Left ventricle myocardium inferior (tissue), 1 donor: ENCODE data around the gene KLHL18. TPM values are rescaled to one million over a fixed set of nuclear protein-coding genes. Genes with fewer than 3 reads are reported as not detected.

Experiments
- DNase-seq: peaks from one replicate; pipeline ENCODE4 v3.0.0-alpha.2; 2020
- H3K27ac ChIP-seq: fragments of 200-600 bp; replicated peaks from 2 replicates; pipeline ENCODE4 v1.8.0; 2021
- H3K27me3 ChIP-seq: fragments of 200-600 bp; 2 replicates; pipeline ENCODE4 v1.8.0; 2021; ENCODE audit warnings: low read depth
- H3K36me3 ChIP-seq: fragments of 200-600 bp; 2 replicates; pipeline ENCODE4 v1.8.0; 2021
- H3K4me1 ChIP-seq: fragments of 200-600 bp; 2 replicates; pipeline ENCODE4 v1.8.0; 2021
- H3K4me3 ChIP-seq: fragments of 200-600 bp; 2 replicates; pipeline ENCODE4 v1.8.0; 2021; ENCODE audit warnings: mild to moderate bottlenecking, moderate library complexity
- H3K9me3 ChIP-seq: fragments of 200-600 bp; replicated peaks from 2 replicates; pipeline ENCODE4 v1.8.0; 2021
- intact Hi-C: fragments of 100-400 bp; cut with micrococcal nuclease; formaldehyde crosslinking; loops from one replicate; pipeline ENCODE4 v1.11.0; 2022
- total RNA-seq: library from RNA; stranded (reverse); fragmentation: NEBNext Ultra II Directional; extraction: Animal tissue kit (Norgen Biotek cat#: 25700); gene quantifications from one replicate; pipeline ENCODE4 v1.2.1, GENCODE V29; 2021
- TF ChIP-seq, protein P1 (sequence below): fragments of 200-600 bp; IDR thresholded peaks from 2 replicates; pipeline ENCODE4 v1.8.0; 2021; ENCODE audit warnings: antibody characterized with exemption, mild to moderate bottlenecking, borderline replicate concordance
- donor health status: DM: no; HTN: yes; CAD: no; lungs with severe emphysema.

Gene KLHL18
- total RNA-seq, 1 donor from 2014 or later = 54.7 TPM

DNA sequence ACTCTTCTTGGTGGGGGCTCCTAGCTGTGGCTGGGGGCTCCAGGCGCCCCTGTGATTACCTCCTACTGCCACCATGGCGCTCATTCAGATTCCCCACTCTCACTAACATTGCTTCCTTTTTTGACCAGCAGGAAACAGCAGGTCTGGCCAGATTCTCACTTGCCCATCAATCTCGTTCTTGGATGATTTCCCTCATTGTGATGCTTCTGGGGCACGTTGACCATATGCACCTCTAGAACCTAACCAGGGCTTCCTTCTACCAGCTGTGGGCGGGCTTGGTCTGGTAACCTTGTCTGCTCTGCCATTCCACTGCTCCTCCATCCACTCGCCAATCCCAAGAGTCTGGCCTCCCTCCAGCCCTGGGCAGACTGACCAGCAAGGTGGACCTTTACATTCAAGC, 62.2 kb downstream of the KLHL18 start:
- Histone ChIP-seq H3K27ac (no peak overlapping the region), H3K4me1 (peaks cover 12% of the 10 kb centered on the region), H3K36me3 (peaks cover 45% of the 10 kb centered on the region), H3K9me3 (no peaks in the 10 kb centered on the region), H3K27me3 (no peaks in the 10 kb centered on the region), H3K4me3 (no peak overlapping the region)
- intact Hi-C loops = no loop called here
- DNase-seq = no peak
- TF ChIP-seq, protein P1, sequence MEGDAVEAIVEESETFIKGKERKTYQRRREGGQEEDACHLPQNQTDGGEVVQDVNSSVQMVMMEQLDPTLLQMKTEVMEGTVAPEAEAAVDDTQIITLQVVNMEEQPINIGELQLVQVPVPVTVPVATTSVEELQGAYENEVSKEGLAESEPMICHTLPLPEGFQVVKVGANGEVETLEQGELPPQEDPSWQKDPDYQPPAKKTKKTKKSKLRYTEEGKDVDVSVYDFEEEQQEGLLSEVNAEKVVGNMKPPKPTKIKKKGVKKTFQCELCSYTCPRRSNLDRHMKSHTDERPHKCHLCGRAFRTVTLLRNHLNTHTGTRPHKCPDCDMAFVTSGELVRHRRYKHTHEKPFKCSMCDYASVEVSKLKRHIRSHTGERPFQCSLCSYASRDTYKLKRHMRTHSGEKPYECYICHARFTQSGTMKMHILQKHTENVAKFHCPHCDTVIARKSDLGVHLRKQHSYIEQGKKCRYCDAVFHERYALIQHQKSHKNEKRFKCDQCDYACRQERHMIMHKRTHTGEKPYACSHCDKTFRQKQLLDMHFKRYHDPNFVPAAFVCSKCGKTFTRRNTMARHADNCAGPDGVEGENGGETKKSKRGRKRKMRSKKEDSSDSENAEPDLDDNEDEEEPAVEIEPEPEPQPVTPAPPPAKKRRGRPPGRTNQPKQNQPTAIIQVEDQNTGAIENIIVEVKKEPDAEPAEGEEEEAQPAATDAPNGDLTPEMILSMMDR = no peak

DNA sequence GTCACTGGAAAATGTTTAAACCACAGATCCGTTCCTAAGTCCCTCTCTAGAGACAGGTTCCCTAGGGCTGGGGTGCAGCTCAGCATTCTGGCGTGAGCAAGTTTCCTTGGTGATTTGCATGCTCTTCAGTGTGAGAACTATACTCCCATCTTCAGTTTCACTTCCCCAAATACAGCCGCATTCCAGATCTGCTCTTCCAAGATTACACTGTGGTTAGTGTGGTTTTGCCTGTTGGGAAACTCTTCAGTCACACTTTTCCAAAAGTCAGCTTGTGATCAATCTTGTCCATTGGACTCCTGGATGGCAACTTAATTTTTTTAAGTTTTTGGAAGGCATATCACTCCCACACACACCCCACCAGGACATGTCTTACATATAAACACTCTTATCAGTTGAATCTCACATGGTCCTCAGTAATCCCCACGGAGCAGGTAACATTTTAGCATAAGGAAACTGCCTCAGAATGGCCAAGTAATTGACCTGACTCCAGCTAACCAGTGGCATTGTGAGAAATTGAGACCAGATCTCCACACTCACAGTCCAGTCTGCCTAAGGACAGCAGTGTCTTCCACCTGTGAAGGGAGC, 64.6 kb downstream of the KLHL18 start:
- Histone ChIP-seq H3K36me3 (peaks cover 22% of the 10 kb centered on the region), H3K27me3 (no peaks in the 10 kb centered on the region), H3K4me3 (no peak overlapping the region), H3K27ac (no peak overlapping the region), H3K9me3 (no peaks in the 10 kb centered on the region), H3K4me1 (peaks cover 12% of the 10 kb centered on the region)
- intact Hi-C loops = no loop called here
- no peak for DNase-seq
- TF ChIP-seq, protein P1 = no peak

DNA sequence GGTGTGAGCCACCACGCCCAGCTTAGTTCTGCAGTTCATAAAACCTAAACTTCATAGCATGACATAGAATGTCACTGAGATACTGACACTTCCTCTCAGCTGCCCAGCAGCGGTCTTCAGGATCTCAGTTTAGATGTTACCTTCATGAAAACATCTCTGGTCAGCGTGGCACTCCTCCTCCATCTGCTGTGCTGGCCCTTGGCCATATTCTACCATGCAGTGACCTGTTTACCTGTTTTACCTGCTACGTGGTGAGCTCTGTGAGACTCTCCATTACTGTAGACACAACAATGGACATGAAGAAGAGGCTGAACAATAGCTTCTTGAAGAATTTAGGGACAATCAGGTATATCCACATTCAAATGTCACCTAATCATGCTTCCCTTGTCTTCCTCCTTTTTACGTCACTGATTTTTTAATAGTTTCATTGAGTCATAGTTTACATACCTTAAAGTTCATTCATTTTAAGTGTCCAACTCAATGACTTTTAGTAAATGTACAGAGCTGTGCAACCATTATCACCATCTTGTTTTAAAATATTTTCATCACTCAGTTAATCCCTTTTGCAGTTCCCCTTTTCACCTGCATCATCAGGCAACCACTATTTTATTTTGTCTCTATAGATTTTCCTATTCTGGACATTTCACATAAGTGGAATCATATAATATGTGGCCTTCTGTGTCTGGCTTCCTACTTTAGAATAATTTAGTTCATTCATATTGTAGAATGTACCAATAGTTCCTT, 65.8 kb downstream of the KLHL18 start:
- Histone ChIP-seq H3K4me1 (peaks cover 12% of the 10 kb centered on the region), H3K9me3 (no peaks in the 10 kb centered on the region), H3K4me3 (no peak overlapping the region), H3K36me3 (peaks cover 11% of the 10 kb centered on the region), H3K27ac (no peak overlapping the region), H3K27me3 (no peaks in the 10 kb centered on the region)
- DNase-seq = no peak
- intact Hi-C loops = no loop called here
- TF ChIP-seq, protein P1 = no peak

DNA sequence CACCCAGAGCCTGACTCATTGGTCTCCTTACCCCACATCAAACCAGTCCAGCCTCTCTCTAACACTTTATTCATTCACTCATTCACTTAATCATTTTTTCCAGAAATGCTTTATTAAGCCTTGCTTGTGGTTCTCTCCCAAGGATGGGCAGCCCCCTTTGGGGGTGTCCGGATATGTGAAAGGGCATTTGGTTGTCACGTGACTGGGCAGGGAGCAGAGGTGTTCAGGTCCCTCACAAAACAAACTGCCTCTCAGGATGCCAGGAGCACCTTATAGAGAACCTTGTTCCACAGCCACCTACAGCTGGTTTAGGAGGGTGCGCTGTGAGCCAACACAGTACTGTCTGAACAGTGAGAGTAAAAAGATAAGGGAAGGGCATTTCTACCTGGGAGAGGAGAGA, 72.3 kb downstream of the KLHL18 start:
- Histone ChIP-seq H3K9me3 (peaks cover 23% of the 10 kb centered on the region), H3K27ac (no peak overlapping the region), H3K36me3 (no peaks in the 10 kb centered on the region), H3K4me3 (no peak overlapping the region), H3K4me1 (no peaks in the 10 kb centered on the region), H3K27me3 (no peaks in the 10 kb centered on the region)
- intact Hi-C loops = no loop called here
- no peak for DNase-seq
- TF ChIP-seq, protein P1 = no peak

DNA sequence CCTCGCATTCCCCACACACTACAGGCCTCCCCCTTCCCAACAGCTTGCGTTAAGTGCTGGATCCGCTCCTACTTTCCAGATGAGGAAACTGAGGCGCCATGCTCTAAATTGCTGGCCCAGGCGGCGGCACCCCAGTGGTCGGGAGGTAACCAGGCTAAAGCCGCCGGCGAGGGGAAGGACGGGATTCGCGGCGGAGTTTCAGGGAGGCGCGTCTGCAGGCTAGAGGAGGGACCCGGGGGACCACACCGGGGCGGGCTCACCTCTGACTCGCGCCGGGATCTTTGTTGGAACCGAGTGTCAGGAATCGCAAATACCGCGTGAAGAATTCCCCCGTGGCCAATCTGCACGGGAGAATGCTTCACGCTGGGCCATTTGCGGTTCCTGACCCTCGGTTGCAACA, 73.5 kb downstream of the KLHL18 start:
- no peak for DNase-seq
- TF ChIP-seq, protein P1 = no peak
- H3K4me3 ChIP-seq = no peak overlapping the region
- H3K9me3 ChIP-seq = peaks cover 28% of the 10 kb centered on the region
- no peaks in the 10 kb centered on the region for H3K27me3 ChIP-seq
- intact Hi-C loops = no loop called here
- H3K4me1 ChIP-seq = no peaks in the 10 kb centered on the region
- no peak overlapping the region for H3K27ac ChIP-seq
- no peaks in the 10 kb centered on the region for H3K36me3 ChIP-seq
